GM06990 (cell line): Measurements from ENCODE around the gene CKLF.
A peak's percentile ranks its signal among the peaks of the same experiment; 100 is the strongest.
"Not testable (repeated sequence)": the region's sequence is repeated elsewhere in the genome, so short reads cannot be mapped to it uniquely, and the experiment has no call there.

Experiments used
- DNase-seq: peaks from one replicate; pipeline ENCODE4 v3.0.0-alpha.2; 2011; ENCODE audit not compliant: insufficient read length; ENCODE audit errors: extremely low read depth
- H3K27me3 ChIP-seq: replicated peaks from 2 replicates; pipeline ENCODE4 v1.6.0; 2011; ENCODE audit warnings: low read length; ENCODE audit not compliant: control insufficient read depth, insufficient read depth
- H3K36me3 ChIP-seq: 2 replicates; pipeline ENCODE4 v1.5.1; 2011; ENCODE audit warnings: low read length; ENCODE audit not compliant: control insufficient read depth, insufficient read depth
- H3K4me3 ChIP-seq: replicated peaks from 2 replicates; pipeline ENCODE4 v1.5.1; 2011; ENCODE audit warnings: low read depth, mild to moderate bottlenecking, control low read depth, low read length
- TF ChIP-seq, protein P1 (sequence below): IDR thresholded peaks from 2 replicates; pipeline ENCODE4 v1.5.1; 2011; ENCODE audit warnings: low read length, control low read depth, mild to moderate bottlenecking, inconsistent platforms; ENCODE audit not compliant: insufficient read depth, poor library complexity, severe bottlenecking

The CKLF gene

DNA sequence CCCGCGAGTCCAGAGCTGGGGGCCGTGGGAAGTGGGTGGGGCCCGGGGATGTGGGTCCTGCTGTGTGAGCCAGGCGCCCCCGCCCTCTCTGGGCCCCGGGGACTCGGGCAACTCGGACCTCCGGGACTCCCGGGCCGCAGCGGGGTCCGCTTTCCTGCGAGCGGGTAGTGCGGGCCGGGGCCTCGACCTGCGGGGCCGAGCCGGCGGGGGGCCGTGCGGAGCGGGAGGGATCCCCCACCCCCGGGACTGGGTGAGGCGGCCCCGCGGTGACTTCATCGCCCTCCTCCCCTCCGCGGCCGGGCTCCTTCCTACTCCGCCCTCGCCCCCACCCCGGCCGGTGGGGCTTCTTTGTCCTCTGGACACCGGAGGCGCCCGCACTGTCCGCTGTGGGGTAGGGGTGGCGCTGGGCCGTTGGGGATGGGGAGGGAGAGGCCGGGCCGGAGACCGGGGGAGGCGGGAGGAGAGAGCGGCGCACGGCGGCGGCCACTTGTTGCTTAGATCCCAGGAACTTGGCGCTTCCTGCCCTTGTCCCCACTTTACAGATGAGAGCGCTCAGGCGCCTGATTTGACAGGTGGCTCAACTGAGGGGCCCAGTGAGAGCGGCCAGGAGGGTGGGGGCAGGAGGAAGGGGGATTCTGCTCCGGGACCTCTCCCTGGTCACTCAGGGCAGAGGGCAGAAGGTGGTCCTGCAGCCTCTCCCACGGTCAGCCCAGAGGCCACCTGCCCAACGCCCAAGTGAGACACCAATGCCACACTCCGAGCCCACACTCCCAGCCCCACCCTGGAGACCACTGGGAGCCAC lies 53.0 kb downstream of the CKLF start:
- no peaks in the 10 kb centered on the region for H3K27me3 ChIP-seq
- DNase-seq: peak; percentile 40
- peaks cover 9% of the 10 kb centered on the region for H3K36me3 ChIP-seq
- TF ChIP-seq, protein P1, sequence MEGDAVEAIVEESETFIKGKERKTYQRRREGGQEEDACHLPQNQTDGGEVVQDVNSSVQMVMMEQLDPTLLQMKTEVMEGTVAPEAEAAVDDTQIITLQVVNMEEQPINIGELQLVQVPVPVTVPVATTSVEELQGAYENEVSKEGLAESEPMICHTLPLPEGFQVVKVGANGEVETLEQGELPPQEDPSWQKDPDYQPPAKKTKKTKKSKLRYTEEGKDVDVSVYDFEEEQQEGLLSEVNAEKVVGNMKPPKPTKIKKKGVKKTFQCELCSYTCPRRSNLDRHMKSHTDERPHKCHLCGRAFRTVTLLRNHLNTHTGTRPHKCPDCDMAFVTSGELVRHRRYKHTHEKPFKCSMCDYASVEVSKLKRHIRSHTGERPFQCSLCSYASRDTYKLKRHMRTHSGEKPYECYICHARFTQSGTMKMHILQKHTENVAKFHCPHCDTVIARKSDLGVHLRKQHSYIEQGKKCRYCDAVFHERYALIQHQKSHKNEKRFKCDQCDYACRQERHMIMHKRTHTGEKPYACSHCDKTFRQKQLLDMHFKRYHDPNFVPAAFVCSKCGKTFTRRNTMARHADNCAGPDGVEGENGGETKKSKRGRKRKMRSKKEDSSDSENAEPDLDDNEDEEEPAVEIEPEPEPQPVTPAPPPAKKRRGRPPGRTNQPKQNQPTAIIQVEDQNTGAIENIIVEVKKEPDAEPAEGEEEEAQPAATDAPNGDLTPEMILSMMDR: peak; percentile 9
- peak overlapping the region; percentile 73 for H3K4me3 ChIP-seq

DNA sequence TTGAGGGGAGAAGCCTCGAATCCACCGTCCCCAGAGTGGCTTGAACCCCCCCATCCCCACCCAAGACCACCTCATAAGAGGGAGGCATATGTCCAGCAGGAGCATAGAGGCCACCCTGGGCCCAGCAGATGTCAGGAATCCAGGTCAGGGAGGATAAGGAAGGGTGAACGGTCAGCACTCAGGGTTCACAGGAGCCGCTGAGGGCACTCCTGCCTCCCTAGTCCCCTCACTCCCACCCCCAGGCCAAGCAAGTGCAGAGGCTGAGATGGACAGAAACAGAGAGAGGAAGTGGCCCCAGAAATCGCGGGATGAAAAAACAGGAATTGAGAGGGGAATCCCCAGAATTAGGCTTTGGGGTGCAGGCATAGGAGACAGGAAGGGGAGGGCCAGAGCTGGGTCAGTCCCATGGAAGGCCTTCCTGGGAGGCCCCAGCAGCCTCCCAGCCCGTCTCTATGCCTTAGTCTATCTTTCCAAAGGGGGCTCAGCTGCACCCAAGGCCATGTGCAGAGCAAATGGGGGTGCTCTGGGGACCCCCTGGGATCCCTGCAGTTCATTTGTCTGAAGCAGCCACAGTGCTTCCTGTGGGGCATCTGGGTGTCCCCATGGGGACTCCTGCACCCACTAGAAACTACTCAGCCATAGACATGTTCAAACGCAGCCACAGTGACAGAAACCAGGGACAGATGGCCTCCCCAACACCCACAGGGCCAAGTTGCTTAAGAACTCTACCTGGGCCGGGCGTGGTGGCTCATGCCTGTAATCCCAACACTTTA lies 53.8 kb downstream of the CKLF start:
- H3K4me3 ChIP-seq: peak overlapping the region; percentile 73
- H3K36me3 ChIP-seq: peaks cover 11% of the 10 kb centered on the region
- no peaks in the 10 kb centered on the region for H3K27me3 ChIP-seq
- DNase-seq: peak; percentile 75
- TF ChIP-seq, protein P1: no peak

DNA sequence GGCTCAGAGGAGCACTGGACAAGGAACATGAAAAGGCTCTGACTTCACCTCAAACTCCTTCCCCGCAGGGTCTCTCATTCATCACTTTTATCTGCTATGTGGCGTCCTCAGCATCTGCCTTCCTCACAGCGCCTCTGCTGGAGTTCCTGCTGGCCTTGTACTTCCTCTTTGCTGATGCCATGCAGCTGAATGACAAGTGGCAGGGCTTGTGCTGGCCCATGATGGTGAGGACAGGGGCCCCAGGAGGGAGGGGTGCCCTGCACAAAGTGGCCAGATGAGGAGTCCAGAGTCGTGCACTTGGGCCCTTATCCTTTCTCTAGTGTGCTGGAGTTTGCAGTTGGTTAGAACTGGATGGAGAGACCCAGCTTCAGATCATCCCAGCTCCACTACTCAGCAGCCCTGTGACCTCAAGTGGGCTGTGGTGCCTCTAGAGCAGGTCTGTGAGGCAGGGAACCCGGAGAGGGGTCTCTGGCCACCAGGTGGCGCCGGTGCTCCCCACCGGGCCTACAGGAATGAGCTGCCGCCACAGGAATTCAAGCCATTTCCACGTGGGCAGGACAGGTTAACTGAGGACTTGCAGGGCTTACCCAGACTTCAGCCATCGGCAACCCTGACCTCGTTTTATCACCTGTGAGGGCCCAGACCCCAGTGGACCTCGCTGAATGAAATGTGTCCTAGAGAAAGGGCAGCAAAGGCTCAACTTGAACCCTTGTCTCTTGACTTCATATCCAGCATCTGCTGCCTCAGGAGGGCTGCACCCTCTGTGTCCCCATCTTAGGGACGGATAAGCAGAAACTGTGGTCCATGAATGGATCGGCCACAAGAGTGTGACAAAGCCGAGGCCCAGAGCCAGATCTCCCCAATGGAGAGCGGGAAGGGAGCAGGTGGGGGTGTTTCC lies 56.1 kb downstream of the CKLF start:
- H3K4me3 ChIP-seq: no peak overlapping the region
- H3K27me3 ChIP-seq: no peaks in the 10 kb centered on the region
- peaks cover 13% of the 10 kb centered on the region for H3K36me3 ChIP-seq
- TF ChIP-seq, protein P1: peak; percentile 95
- DNase-seq: peak; percentile 83

DNA sequence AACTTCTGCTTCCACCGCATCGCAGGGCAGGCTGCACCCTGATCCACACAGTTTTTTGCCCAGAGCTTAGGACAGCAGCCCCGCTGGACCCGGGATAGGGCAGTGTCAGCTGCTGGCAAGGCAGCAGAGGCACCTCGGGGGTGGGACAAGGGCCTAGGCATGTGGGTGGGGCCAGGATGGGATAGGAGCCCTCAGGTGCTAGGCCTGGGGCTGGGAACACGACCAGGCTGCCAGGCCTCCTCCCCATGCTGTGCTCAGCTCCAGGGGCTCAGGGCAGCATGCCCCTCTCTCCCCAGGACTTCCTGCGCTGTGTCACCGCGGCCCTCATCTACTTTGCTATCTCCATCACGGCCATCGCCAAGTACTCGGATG lies 56.7 kb downstream of the CKLF start:
- Histone ChIP-seq H3K27me3 (no peaks in the 10 kb centered on the region), H3K36me3 (peaks cover 13% of the 10 kb centered on the region), H3K4me3 (no peak overlapping the region)
- TF ChIP-seq, protein P1: no peak
- DNase-seq: no peak

DNA sequence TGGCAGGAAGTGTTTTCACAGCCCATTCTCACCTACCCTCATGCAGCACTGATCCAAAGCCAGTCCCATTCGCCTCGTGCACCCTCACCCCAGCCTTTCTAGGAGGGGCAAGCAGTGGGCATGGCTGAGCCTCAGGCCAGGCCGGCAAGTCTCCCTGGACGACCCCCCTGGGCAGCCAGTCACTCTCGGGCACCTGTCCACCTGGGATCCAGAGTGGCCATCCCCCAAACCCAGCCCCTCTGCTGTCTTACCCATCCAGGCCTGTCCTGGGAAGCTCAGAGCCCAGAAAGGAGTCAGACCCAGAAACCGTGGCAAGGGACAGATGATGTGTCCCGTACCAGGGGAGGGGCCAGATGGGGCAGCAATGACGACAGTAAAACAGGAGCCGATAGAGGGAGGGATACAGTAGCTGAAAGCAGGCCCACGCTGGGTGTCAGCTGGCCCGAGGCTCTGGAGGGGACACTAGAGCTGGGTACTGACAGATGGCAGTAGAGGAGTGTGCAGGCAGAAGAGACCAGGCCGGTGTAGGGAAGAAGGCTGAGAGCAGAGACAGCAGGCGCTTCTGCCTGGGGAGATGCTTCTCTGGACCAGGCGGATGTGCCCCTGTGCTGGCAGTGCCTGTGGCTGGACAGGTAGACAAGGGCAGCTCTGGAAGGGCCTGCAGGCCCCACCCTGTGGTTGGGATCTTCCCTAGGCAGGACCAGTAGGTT lies 57.9 kb downstream of the CKLF start:
- no peak overlapping the region for H3K4me3 ChIP-seq
- DNase-seq: no peak
- H3K36me3 ChIP-seq: peaks cover 13% of the 10 kb centered on the region
- TF ChIP-seq, protein P1: no peak
- no peaks in the 10 kb centered on the region for H3K27me3 ChIP-seq

DNA sequence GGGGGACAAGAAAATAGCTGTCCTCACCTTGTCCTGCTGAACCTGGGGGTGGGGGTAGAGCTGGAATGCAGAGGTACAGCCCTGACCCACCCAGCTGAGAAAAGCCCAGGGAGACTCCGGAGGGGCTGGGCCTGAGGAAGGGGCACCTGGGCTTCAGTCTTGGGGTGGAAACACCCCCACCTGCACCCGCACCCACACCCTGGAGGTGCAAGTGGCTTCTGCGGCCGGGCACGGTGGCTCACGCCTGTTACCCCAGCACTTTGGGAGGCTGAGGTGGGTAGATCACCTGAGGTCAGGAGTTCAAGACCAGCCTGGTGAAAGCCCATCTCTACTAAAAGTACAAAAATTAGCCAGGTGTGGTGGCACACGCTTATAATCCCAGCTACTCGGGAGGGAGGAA lies 59.5 kb downstream of the CKLF start:
- peaks cover 13% of the 10 kb centered on the region for H3K36me3 ChIP-seq
- DNase-seq: not testable (repeated sequence)

More for the DNA sequence above, 59.5 kb downstream of the CKLF start:
- not testable (repeated sequence) for H3K27me3 ChIP-seq, H3K4me3 ChIP-seq
